ENCODE results near the gene UXT. TPM values are rescaled to one million over a fixed set of nuclear protein-coding genes. Genes with fewer than 3 reads are reported as not detected.
"Not testable (repeated sequence)": the region's sequence is repeated elsewhere in the genome, so short reads cannot be mapped to it uniquely, and the experiment has no call there.

The UXT gene
- total RNA-seq, result 189 and 193 TPM in 2 replicates

- intact Hi-C loops (cut with micrococcal nuclease), result loop anchor here (1.0 to 10.0 kb wide), 8 partner anchors 9 to 824 kb away; partner anchors contain the start of genes ARAF, ELK1, NDUFB11 and RBM10
Measured at GRCh38 chrX:47658684-47659420, at the start of gene UXT. Gene UXT (minus strand): TSS chrX:47659180. CDS start chrX:47658927, 253 bp downstream.

- intact Hi-C loops (cut with micrococcal nuclease), result no loop called here
Measured at GRCh38 chrX:47707031-47707780, 48.2 kb upstream of the UXT start.

GRCh38 chrX:47706575-47706974, 47.6 kb upstream of the UXT start:
- intact Hi-C loops (cut with micrococcal nuclease), result no loop called here

- intact Hi-C loops (cut with micrococcal nuclease), result no loop called here
Measured at GRCh38 chrX:47704736-47705135, 45.8 kb upstream of the UXT start.

GRCh38 chrX:47697181-47697580, 38.2 kb upstream of the UXT start:
- intact Hi-C loops (cut with micrococcal nuclease), result no loop called here

GRCh38 chrX:47690175-47690574, 31.2 kb upstream of the UXT start:
- intact Hi-C loops (cut with micrococcal nuclease), result no loop called here

- intact Hi-C loops (cut with micrococcal nuclease), result no loop called here
Measured at GRCh38 chrX:47687263-47687662, 28.3 kb upstream of the UXT start.

GRCh38 chrX:47683829-47684205, 24.8 kb upstream of the UXT start:
- intact Hi-C loops (cut with micrococcal nuclease), result no loop called here

- intact Hi-C loops (cut with micrococcal nuclease), result no loop called here
Measured at GRCh38 chrX:47683184-47683828, 24.3 kb upstream of the UXT start.

- intact Hi-C loops (cut with micrococcal nuclease), result not testable (repeated sequence)
Measured at GRCh38 chrX:47675959-47676859, 17.2 kb upstream of the UXT start.

- intact Hi-C loops (cut with micrococcal nuclease), result no loop called here
Measured at GRCh38 chrX:47674776-47675175, 15.8 kb upstream of the UXT start.

- intact Hi-C loops (cut with micrococcal nuclease), result not testable (repeated sequence)
Measured at GRCh38 chrX:47665797-47666196, 6.8 kb upstream of the UXT start.

GRCh38 chrX:47664737-47665136, 5.8 kb upstream of the UXT start:
- intact Hi-C loops (cut with micrococcal nuclease), result no loop called here

GRCh38 chrX:47662144-47662657, 3.2 kb upstream of the UXT start:
- intact Hi-C loops (cut with micrococcal nuclease), result no loop called here

- intact Hi-C loops (cut with micrococcal nuclease), result no loop called here
Measured at GRCh38 chrX:47661539-47661938, 2.6 kb upstream of the UXT start.

GRCh38 chrX:47659421-47659726, 394 bp upstream of the UXT start:
- intact Hi-C loops (cut with micrococcal nuclease), result loop anchor here (2.0 to 10.0 kb wide), 5 partner anchors 177 to 825 kb away; partner anchors contain the start of genes NDUFB11, RBM10, RP2 and USP11

GRCh38 chrX:47658301-47658683, 688 bp downstream of the UXT start:
- intact Hi-C loops (cut with micrococcal nuclease), result loop anchor here (1.0 to 10.0 kb wide), 8 partner anchors 8 to 823 kb away; partner anchors contain the start of genes ARAF, ELK1, NDUFB11 and RBM10

GRCh38 chrX:47651043-47651905, 7.7 kb downstream of the UXT start:
- intact Hi-C loops (cut with micrococcal nuclease), result loop anchor here (1.0 to 10.0 kb wide), 7 partner anchors 168 to 1151 kb away; partner anchors contain the start of genes CDK16, HDAC6, RBM10 and RP2

GRCh38 chrX:47650164-47651042, 8.6 kb downstream of the UXT start, which contains the start of gene ELK1:
Gene ELK1 (minus strand): TSS chrX:47650563. CDS start chrX:47641441, 9,122 bp downstream.
- intact Hi-C loops (cut with micrococcal nuclease), result loop anchor here (1.0 to 10.0 kb wide), 9 partner anchors 8 to 1152 kb away; partner anchors contain the start of genes ARAF, CDK16, HDAC6 and RBM10
